Gastrocnemius medialis (tissue), 4 donors: Measurements from ENCODE around the gene CHI3L2.

Experiments
- POLR2A ChIP-seq, 2 donors: fragments of 450-650 bp; IDR thresholded peaks; one replicate each; pipeline ENCODE4 v1.6.1; 2017; ENCODE audit warnings: antibody characterized with exemption in 2 of 2, mild to moderate bottlenecking in 2 of 2, moderate library complexity in 2 of 2
- TF ChIP-seq, protein P1 (sequence below), 5 experiments: fragments of 450-650 bp in 3 of 5; fragments of 200-600 bp in 2 of 5; sonication (generic) in 2 of 5; IDR thresholded peaks in 4 of 5; conservative IDR thresholded peaks in 1 of 5; 1 replicate in 4 of 5; 2 replicates in 1 of 5; pipeline ENCODE4 v1.5.1; 2016 to 2019; ENCODE audit warnings: antibody characterized with exemption in 5 of 5, mild to moderate bottlenecking in 3 of 5, moderate library complexity in 3 of 5

- TF ChIP-seq, protein P1, sequence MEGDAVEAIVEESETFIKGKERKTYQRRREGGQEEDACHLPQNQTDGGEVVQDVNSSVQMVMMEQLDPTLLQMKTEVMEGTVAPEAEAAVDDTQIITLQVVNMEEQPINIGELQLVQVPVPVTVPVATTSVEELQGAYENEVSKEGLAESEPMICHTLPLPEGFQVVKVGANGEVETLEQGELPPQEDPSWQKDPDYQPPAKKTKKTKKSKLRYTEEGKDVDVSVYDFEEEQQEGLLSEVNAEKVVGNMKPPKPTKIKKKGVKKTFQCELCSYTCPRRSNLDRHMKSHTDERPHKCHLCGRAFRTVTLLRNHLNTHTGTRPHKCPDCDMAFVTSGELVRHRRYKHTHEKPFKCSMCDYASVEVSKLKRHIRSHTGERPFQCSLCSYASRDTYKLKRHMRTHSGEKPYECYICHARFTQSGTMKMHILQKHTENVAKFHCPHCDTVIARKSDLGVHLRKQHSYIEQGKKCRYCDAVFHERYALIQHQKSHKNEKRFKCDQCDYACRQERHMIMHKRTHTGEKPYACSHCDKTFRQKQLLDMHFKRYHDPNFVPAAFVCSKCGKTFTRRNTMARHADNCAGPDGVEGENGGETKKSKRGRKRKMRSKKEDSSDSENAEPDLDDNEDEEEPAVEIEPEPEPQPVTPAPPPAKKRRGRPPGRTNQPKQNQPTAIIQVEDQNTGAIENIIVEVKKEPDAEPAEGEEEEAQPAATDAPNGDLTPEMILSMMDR (IDR thresholded peaks at IDR 0.05 in 4 of 5, conservative IDR thresholded peaks at IDR 0.05 in 1 of 5): no peak
- TF ChIP-seq POLR2A (IDR thresholded peaks at IDR 0.05): no peak
These were observed 35.4 kb upstream of the CHI3L2 start for GRCh38 chr1:111192074-111192473.
